WI38 (cell line): Measurements from ENCODE around the gene PPIL1.

ENCODE experiments used
- H3K4me3 ChIP-seq: 2 replicates; pipeline ENCODE4 v1.5.1; 2011; ENCODE audit warnings: low read depth, mild to moderate bottlenecking, control low read depth, low read length
- CTCF ChIP-seq: IDR thresholded peaks from 2 replicates; pipeline ENCODE4 v1.5.1; 2012; ENCODE audit warnings: low read depth, mild to moderate bottlenecking, control low read depth, low read length

PPIL1 gene

GRCh38 chr6:36914227-36914794, 39.7 kb upstream of the PPIL1 start:
- H3K4me3 ChIP-seq = no peak overlapping the region
- TF ChIP-seq CTCF = peak; percentile 15; the same call in 1 of the 2 replicates

GRCh38 chr6:36913082-36913481, 38.5 kb upstream of the PPIL1 start:
- H3K4me3 ChIP-seq = no peak overlapping the region
- no peak for TF ChIP-seq CTCF

- no peak overlapping the region for H3K4me3 ChIP-seq
- TF ChIP-seq CTCF = no peak
Observed at GRCh38 chr6:36912586-36912985, 38.0 kb upstream of the PPIL1 start.

GRCh38 chr6:36912030-36912454, 37.4 kb upstream of the PPIL1 start:
- no peak for TF ChIP-seq CTCF

GRCh38 chr6:36908747-36909146, 34.1 kb upstream of the PPIL1 start:
- no peak for TF ChIP-seq CTCF
- no peak overlapping the region for H3K4me3 ChIP-seq

More at GRCh38 chr6:36912030-36912454, 37.4 kb upstream of the PPIL1 start:
- no peak overlapping the region for H3K4me3 ChIP-seq

GRCh38 chr6:36907781-36908180, 33.2 kb upstream of the PPIL1 start:
- no peak for TF ChIP-seq CTCF
- no peak overlapping the region for H3K4me3 ChIP-seq

- no peak for TF ChIP-seq CTCF
- no peak overlapping the region for H3K4me3 ChIP-seq
Observed at GRCh38 chr6:36906539-36907325, 32.1 kb upstream of the PPIL1 start.
